Measurements from ENCODE around the gene PSD. TPM values are rescaled to one million over a fixed set of nuclear protein-coding genes. Genes with fewer than 3 reads are reported as not detected.

Gene PSD
- total RNA-seq, 1 experiment from 2014 or later: 0.29 TPM

- no peak for DNase-seq (ENCODE audit: low read depth)
Observed at GRCh38 chr10:102389894-102390293, 28.7 kb downstream of the PSD start.

- DNase-seq (ENCODE audit: low read depth): no peak
Observed at GRCh38 chr10:102384606-102385429, 33.8 kb downstream of the PSD start.

DNA sequence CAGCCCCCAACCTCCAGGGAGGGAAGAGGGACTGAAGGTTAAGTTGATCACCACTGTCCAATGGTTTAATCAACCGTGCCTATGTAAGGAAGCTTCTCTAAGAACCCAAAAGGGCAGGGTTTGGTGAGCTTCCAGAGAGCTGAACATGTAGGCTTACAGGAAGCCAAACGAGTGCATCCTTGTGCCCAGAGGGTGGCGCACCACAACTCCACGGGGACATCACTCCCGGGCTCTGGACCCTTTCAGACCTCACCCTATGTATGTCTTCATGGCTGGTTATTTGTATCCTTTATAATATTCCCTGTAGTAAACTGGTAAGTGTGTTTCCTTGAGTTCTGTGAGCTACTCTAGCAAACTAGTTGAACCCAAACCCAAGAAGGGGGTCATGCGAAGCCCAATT, 34.5 kb downstream of the PSD start:
- DNase-seq (ENCODE audit: low read depth): no peak

DNA sequence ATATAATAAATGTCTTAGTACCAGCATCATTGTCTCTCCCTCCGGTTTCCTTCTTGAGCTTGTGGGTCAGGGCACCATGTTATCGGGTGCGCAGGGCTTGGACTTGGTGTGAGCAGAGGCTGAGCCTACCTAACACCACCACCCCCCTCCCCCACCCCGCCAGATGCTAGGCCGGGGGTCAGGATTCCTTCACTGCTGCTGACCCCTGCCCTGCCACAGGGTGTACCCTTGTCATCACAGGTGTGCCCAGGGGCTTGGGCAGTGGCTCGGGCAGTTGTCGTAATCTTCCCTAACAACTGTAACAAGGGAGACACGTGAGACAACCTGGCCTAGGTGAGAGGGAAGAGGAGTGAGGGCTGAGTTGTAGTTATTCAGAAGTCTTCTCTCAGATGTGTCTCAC, 35.7 kb downstream of the PSD start:
- DNase-seq (ENCODE audit: low read depth): no peak

DNA sequence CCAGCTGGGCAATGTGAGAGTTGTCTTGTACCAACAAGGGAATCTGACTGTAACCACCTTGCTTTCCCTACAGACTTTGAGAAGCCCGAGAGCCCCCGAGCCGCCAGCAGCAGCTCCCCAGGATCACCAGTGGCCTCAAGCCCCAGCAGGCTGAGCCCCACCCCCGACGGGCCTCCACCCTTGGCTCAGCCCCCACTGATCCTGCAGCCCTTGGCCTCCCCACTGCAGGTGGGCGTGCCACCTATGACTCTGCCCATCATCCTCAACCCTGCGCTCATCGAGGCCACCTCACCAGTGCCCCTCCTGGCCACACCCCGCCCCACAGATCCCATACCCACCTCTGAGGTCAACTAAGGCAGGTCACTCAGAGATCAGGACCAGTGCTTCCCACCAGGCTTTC, 36.6 kb downstream of the PSD start:
- no peak for DNase-seq (ENCODE audit: low read depth)

- DNase-seq (ENCODE audit: low read depth): no peak
Observed at GRCh38 chr10:102379383-102379782, 39.2 kb downstream of the PSD start.

- no peak for DNase-seq (ENCODE audit: low read depth)
Observed at GRCh38 chr10:102376901-102377300, 41.7 kb downstream of the PSD start.

GRCh38 chr10:102375867-102376266, 42.7 kb downstream of the PSD start:
- DNase-seq (ENCODE audit: low read depth): no peak

DNA sequence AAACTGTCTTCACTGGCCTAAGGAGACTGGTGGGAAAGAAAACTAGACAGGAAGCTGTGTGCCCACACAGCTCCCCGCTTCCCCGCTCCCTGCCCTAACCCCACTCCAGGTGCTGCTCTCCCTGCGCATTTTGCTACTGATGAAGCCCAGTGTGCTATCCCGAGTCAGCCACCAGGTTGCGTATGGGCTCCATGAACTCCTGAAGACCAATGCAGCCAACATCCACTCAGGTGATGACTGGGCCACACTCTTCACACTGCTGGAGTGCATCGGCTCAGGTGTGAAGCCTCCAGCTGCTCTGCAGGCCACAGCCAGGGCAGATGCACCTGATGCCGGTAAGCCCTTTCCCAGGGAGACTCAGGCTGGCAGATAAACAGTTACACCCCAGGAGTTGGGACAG, 43.3 kb downstream of the PSD start:
- no peak for DNase-seq (ENCODE audit: low read depth)

- DNase-seq (ENCODE audit: low read depth): no peak
Observed at GRCh38 chr10:102371295-102371694, 47.3 kb downstream of the PSD start.

GRCh38 chr10:102368077-102368476, 50.5 kb downstream of the PSD start:
- DNase-seq (ENCODE audit: low read depth): no peak

GRCh38 chr10:102367441-102367840, 51.1 kb downstream of the PSD start:
- DNase-seq (ENCODE audit: low read depth): no peak

GRCh38 chr10:102358712-102359382, 59.7 kb downstream of the PSD start:
- DNase-seq (ENCODE audit: low read depth): no peak

DNA sequence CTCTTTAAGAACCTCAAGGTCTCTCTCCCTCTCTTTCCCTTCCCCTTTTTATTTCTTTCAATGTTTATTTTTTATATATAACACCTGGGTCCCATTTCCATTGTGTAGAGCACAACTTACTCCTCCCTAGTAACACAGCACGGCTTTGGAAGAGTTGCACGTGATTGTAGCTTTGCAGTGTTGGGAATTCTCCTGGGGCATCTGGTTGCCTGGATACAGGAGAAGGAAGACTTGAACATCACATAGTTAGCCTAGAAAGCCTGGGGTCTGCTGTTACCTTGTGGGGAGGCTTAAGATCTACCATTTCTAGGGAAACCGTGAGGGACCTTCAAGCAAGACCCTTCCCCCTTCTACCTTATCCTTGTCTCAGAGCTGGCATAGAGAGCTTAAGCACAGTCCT, 64.1 kb downstream of the PSD start:
- DNase-seq (ENCODE audit: low read depth): no peak

Other genes with a start within 250 kb of the PSD start
- gene ELOVL3, start 192.5 kb downstream of the PSD start, total RNA-seq (2014; rRNA removed; shearing (Covaris generic)): 0.06 TPM in 1 of 2 replicates, not detected in the other
- not detected in 2 replicates for gene PITX3, start 177.3 kb downstream of the PSD start, total RNA-seq (2014; rRNA removed; shearing (Covaris generic))
- gene GBF1, start 173.3 kb downstream of the PSD start, total RNA-seq (2014; rRNA removed; shearing (Covaris generic)): 17.3 and 26.5 TPM in 2 replicates
- 44.0 and 47.3 TPM in 2 replicates for gene NFKB2, start 23.1 kb downstream of the PSD start, total RNA-seq (2014; rRNA removed; shearing (Covaris generic))
- gene FBXL15, start 2.1 kb upstream of the PSD start, total RNA-seq (2014; rRNA removed; shearing (Covaris generic)): 4.9 and 8.1 TPM in 2 replicates
- gene CUEDC2, start 13.8 kb upstream of the PSD start, total RNA-seq (2014; rRNA removed; shearing (Covaris generic)): 19.5 and 30.1 TPM in 2 replicates
- gene C10orf95, start 32.8 kb upstream of the PSD start, total RNA-seq (2014; rRNA removed; shearing (Covaris generic)): not detected in 2 replicates
- 77.7 and 79.4 TPM in 2 replicates for gene ACTR1A, start 83.9 kb upstream of the PSD start, total RNA-seq (2014; rRNA removed; shearing (Covaris generic))
- gene SUFU, start 85.2 kb upstream of the PSD start, total RNA-seq (2014; rRNA removed; shearing (Covaris generic)): 0.40 and 0.60 TPM in 2 replicates
- gene TRIM8, start 225.7 kb upstream of the PSD start, total RNA-seq (2014; rRNA removed; shearing (Covaris generic)): 39.8 and 54.1 TPM in 2 replicates

All from Daoy (cell line).